Stimulated activated CD8-positive, alpha-beta memory T cell treated with anti-CD3 and anti-CD28 coated beads, Interleukin-2, amount 100 ng/mL, for 48 hours (primary cell): ENCODE results near the gene OASL.
A peak's percentile ranks its signal among the peaks of the same experiment; 100 is the strongest.
"Not testable (repeated sequence)": the region's sequence is repeated elsewhere in the genome, so short reads cannot be mapped to it uniquely, and the experiment has no call there.

Experiments
- DNase-seq, 2 donors: peaks; one replicate each; pipeline ENCODE4 v3.0.0-alpha.2; 2020; ENCODE audit warnings: low read depth in 2 of 2

OASL gene, protein sequence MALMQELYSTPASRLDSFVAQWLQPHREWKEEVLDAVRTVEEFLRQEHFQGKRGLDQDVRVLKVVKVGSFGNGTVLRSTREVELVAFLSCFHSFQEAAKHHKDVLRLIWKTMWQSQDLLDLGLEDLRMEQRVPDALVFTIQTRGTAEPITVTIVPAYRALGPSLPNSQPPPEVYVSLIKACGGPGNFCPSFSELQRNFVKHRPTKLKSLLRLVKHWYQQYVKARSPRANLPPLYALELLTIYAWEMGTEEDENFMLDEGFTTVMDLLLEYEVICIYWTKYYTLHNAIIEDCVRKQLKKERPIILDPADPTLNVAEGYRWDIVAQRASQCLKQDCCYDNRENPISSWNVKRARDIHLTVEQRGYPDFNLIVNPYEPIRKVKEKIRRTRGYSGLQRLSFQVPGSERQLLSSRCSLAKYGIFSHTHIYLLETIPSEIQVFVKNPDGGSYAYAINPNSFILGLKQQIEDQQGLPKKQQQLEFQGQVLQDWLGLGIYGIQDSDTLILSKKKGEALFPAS

DNA sequence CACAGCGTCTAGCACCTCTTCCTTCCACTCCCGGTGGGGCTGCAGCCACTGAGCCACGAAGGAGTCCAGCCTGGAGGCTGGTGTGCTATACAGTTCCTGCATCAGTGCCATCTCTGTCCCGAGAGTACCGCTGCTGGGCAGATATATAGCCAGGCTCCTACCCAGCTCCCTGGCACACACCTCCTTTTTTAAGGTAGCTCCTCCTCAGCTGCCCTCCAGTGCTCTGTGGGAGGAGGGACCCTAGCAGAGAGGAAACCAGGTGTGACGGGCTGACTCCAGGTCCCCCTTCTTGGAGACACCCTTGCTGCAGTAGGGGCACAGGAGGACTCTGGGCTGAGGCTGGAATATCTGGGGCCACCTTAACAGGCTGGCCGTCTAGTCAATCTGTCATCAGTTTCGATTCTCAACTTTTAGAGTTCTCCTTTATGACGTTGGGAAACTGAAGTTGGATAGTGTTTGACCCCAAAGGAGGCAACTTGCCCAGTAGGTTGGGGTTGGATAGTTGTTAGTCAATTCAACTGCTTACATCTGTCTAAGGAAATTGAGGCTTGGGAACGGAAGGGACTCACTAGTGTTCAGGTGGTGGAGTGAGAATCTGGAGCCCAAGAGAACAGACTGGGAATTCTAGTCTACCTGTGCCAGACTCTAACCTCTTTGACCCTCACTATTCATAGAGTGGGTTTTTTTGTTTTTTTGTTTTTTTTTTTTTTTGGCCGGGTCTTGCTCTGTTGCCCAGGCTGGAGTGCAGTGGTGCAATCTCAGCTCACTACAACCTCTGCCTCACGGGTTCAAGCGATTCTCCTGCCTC, at the start of gene OASL:
Gene OASL (minus strand): TSS at position 386 of the 808 bp plus-strand sequence. CDS start 275 bp downstream, at position 111.
- DNase-seq: peak in 1 of 2 donors; percentile 46

DNA sequence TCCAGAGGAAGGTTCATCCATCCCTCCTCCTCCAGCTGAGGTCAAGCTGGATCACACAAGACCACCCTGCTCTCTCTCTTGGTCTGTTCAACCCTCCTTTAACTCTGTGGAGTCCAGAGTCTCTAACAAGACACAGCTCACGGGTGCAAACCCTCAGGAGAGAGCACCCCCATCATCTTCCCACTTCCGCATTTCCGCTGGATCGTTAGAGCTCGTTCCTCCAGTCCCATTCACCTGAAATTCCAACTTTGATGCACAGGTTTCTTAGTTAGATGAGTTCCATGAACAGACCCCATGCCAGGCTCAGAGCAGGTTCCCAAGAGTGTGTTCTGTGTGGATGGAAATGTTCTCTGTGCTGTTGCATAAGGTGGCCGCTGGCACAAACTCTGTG, 49.1 kb upstream of the OASL start:
- no peak for DNase-seq

DNA sequence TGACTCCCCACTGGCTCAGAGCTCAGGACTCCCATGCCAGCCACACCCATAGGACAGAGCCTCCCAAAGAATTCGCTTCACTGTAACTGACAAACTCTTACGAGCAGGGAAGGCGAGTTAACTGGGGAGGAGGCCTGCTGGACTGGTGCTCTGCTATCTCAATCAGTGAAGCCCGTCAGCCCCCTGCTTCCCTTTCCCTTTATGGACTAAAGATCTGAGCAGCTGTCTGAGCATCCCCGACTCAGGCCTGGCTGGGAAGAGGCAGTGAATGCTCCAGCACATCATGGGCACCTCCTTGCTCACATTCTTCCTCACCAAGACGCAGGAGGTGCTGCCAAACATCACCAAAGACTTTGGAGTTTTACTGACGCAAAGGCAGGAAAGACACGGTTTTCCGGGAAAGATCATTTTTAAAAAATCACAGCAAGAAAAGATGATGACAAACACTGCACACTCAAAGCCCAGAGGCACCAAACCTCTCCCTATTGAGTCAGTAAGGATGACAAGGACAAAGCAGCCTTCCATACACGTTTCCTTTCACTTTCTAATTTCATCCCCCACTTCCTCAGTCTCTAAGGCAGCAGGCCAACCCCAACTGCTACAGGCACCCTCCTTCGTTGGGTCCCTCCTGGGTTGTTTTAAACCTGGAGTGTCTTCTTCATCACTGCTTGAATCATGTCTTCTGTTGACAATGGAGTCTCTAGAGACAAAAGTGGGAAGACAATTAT, 48.6 kb upstream of the OASL start:
- no peak for DNase-seq

DNA sequence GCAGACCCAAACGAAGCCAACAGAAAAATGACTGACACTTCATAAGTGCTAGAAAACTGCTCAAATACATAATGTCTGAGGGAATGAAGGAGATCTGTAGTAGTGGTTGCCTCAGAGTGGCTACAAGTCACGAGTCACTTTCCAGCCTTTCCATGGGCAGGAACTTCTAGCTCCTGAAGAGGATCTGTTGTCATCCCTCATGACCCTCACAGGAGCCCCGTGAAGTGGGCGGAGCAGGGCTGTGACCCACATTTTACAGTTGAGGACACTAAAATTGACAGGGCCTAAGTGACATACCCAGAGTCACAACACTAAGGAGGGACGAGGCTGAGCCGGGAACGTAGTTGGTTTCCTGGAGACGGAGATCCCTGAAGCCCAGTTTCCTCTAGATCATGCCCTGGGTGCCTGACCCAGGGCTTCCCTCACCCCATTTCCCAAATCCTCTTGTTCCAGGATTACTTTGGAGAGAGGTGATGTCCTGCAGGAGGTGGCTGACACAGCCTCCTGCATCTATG, 47.8 kb upstream of the OASL start:
- no peak for DNase-seq

DNA sequence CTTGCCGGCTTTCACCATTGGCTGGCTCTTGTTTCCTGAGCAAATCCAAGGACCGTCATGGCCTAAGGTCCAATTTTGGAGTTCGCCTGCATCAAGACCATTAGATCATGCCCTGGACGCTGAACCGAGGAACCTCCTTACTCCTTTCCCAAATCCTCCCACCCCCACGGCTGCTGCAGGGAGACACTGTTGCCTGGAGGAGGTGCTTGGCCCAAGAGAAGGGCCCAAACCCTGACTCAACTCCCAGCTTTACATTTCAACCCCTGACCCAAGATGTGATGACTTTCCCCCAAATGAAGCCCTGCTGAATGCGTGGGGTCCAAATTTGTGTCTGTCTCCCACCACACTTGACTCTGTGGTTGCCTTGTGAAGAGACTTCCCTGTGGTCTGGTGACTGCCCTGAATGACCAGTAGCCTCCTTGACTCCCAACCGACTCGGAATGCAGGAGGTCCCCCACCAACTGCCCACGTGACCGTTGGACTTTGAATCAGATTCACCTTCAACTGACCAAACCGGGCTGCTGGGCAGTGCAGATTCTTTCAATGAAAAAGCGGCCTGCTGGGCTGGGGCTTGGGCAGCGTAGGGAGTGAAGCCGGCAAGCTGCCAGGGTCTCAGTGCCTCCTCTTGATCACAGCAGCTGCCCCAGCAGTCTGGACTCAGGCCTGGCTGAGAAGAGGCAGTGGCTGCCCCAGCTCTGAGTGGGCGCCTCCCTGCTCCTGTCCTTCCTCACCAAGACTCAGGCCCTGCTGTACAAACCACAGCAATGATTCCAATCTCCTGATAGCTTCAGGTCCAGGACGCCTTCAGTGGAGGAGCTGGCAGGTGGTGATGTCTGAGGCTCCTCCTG, 46.7 kb upstream of the OASL start:
- DNase-seq: no peak

DNA sequence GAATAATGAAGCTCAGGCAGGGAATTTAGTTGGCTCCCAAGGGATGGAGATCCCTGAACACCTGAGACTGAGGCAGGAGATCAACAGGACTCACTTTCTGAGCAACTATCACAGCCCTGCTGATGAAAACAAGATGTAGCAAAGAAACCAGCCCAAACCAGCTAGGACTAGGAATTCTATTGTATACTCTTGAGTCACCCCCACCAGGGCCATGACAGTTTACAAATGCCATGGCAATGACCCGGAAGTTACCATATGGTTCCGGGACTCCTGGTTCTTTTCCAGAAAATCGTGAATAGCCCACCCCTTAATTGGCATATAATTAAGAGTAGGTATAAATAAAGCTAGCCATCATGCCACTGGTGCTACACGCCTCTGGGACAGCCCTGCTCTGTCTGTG, 46.0 kb upstream of the OASL start:
- no peak for DNase-seq

DNA sequence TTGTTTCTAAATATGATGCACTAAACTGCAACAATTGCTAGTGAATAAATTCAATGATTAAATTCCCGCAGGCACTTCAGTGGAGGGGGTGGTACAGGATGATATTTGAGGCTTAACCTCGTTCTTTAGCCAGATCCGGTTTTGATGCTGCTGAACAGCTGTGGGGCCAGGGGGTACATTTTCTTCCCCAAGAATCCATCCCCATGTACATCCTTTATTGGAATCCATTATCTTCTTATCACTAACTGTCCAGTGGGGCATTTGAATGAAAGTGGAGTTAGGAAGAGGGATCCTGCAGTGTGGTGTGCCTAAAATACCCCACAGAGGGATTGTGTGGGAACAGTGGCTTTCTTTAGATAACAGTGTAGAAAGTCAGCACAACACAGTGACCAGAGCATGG, 45.2 kb upstream of the OASL start:
- no peak for DNase-seq

DNA sequence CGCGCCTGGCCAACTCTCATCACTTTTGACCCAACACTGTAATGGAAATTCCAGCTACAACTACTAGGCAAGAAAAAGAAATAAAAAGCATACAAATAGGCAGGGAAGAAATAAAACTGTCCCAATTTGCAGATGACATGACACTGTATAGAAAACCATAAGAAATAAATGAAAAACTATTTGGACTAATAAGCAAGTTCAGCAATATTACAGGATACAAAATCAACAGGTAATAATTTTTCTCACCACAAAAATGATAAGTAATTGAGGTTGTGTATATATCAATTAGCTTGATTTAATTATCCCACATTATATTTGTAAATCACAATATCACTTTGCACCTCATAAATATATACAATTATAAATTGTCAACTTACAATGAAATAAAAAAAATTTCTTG, 41.9 kb upstream of the OASL start:
- DNase-seq: no peak

DNA sequence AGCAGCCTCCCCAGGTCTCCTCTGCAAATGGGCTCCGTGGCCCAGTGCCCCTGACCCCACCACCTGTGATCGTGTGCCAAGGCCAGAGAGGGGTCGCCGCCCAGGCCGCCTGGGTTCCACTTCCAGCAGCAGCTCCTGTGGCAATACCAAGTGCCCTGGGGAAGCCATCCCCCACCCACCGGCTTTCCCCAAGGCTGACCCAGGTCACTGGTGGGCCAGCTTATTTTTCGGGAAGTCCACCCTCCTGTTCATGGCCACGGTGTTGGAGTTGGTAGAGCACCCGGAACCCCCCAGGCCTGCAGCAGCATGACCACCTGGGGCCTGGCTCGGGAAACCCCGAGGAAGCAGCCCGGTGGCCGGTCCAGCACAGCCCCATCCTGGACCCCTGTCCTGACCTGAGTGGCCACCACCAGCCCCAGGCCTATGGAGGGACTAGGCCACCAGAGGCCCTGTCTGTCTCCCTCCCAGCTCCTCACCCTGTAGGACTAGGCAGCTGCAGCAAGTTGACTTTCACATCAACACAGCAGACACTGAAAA, 40.8 kb upstream of the OASL start:
- no peak for DNase-seq

DNA sequence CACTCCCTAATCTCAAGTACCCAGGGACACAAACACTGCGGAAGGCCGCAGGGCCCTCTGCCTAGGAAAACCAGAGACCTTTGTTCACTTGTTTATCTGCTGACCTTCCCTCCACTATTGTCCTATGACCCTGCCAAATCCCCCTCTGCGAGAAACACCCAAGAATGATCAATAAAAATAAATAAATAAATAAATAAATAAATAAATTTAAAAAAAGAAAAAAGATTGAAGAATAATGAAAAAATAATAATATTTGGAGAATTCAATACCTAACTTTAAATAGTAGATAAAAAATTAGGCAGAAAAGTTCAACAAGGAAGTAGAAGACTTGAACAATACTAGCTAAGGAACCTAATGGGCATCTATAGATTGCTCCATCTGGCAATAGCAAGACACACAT, 38.4 kb upstream of the OASL start:
- not testable (repeated sequence) for DNase-seq

DNA sequence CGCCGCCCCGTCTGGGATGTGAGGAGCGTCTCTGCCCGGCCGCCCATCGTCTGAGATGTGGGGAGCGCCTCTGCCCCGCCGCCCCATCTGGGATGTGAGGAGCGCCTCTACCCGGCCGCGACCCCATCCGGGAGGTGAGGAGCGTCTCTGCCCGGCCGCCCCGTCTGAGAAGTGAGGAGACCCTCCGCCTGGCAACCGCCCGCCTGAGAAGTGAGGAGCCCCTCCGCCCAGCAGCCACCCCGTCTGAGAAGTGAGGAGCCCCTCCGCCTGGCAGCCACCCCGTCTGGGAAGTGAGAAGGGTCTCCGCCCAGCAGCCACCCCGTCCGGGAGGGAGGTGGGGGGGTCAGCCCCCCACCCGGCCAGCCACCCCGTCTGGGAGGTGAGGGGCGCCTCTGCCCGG, 36.9 kb upstream of the OASL start:
- DNase-seq: not testable (repeated sequence)

DNA sequence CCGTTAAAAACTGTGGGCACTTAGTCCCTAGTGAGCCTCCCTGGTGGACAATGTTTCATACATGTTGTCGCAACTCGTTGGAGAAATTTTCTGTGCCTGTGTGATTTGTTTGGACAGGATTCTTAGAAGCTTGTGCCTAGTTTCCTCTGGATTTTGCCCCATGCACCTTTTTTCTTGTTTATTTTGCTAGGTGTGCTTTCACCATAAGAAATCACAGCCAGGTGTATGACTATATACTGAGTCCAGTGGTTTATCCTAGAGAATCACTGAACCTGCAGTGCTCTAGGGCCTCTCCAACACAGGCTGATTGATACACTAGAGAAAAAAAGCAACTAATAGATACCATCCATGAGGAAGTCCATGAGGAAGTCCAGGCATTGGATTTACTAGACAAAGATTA, 33.1 kb upstream of the OASL start:
- no peak for DNase-seq

DNA sequence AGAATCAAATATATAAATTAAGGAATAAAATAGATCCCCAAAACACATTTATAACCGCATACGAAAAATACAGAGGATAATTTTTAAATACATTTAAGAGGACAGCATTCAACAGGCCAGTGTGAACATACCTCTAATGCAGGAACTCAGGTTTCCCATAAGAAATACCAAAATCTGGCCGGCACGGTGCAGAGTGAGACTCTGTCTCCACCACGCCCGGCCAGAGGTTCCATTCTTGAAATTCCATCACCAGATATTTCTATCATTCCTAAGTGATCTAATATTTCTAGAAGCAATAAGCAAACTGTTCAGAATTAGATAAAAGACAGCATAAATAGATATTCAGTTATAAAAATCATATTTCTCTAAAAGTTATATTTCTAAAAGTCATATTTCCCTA, 30.2 kb upstream of the OASL start:
- DNase-seq: no peak

DNA sequence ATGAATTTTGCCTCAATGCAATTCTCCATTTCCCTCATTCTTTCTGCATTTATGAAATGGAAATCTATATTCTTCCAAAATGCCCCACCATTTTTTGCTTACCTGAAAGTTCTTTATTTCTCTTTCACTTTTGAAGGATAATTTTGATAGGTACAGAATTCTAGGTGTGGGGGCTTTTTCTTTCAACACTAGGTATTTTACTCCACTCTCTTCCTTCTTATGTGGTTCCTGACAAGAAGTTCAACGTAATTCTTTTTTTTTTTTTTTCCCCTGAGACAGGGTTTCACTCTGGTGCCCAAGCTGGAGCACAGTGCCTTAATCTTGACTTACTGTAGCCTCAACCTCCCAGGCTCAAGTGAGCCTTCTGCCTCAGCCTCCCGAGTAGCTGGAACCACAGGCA, 26.3 kb upstream of the OASL start:
- DNase-seq: no peak

DNA sequence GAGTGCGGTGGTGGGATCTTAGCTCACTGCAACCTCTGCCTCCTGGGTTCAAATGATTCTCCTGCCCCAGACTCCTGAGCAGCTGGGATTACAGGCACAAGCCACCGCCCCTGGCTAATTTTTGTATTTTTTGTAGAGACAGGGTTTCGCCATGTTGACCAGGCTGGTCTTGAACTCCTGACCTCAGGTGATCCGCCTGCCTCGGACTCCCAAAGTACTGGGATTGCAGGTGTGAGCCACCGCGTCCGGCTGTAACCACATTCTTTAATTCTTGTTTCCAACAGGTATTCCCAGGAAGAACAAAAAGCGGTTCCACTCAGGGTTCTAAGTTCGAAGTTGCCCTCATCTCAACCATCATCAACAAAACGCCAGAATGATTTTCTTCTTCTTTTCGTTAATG, 25.5 kb upstream of the OASL start:
- not testable (repeated sequence) for DNase-seq

DNA sequence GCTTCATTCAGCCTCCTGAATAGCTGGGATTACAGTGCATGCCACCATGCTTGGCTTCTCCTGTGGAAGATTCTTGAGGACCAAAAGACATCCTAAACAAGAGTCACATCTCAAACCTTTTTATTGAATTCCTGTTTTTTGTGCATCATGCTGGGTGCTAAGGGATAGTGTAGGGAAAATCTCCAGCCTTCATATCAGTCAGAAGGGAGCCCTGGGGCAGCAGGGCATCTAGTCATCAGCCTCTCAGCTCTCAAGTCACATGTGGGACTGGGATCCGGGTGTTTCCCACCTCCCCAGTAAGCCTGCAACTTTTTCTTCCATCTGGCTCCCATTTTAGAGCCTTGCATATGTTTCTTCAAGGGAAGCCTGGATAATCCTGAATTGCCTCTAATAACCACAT, 25.1 kb upstream of the OASL start:
- no peak for DNase-seq

DNA sequence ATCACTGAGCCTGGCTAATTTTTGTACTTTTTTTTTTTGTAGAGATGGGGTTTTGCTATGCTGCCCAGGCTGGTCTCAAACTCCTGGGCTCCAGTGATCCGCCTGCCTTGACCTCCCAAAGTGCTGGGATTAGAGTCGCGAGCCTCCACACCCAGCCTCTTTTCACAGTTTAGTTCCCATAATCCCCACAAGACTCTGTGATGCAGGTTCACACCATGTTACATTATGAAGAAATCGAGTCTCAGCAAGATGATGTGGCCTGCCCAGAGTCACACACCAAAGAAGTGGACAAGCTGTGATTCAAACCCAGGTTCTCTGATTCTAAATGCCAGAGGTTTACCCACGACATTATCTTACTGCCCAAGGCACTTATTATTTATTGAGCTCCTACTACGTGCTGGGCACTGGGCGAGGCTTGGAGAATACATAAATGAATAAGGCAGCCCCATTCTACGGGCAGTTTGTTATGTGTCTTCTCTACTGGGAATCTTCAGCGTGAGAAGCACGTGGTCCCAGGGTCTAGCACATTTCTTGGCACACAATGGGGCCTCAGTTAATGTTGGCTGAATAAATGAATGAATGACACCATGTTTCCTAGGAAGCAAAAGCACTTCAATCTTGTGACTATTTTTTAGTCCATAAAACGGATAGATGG, 23.5 kb upstream of the OASL start:
- DNase-seq: no peak

DNA sequence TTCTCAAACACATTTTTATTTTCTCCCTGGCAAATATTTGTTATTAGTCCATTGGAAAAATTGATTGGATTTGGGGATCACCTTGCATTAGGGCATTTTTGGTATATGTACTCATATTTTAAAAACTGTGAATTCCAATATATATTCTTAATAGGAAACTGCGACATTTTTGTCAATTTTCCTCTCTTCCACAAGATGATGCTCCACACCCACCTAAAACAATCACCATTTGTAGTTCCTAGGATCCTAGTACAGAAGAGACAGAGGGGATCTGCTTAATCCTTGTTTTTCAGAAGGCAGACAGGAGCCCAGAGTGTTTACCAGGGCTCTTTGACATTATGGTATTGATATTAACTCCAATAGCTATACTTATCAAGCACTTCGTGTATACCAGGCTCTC, 22.8 kb upstream of the OASL start:
- no peak for DNase-seq

DNA sequence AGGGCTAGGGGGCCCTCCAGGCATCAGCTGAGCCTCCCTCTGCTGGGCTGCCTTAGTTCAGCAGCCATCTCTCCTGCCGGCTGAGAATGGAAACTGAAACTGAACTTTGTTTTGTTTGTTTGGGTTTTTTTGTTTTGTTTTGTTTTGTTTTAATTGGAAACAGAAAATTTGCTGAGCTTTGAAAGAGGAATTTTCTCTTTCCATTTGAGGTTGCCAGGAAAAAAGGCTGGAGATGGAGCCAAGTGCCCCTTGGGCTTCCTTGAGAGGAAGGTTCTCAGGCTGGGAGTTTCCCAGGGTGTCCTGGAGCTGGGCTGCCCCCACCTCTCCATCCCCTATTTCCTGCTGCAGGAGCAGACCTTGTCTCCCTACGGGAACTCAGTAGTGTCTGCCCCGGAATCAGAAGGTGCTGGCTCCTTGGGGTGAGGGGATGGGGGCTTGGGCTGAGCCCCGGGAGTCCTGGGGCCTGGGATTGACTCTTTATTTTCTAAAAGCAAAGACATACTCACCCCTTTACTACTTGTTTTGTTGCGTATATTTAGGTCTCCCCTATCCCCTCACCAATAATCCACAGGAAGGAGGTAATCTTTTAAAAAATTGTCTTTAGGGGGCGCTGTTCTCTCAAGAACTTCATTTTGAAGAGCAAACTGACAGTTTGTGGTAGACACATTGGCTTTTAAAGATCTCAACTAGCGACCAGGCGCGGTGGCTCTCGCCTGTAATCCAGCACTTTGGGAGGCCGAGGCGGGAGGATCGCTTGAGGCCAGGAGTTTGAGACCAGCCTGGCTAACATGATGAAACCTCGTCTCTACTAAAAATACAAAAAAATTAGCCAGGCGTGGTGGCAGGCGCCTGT, 21.3 kb upstream of the OASL start:
- peak in 1 of 2 donors; percentile 26 for DNase-seq
